ENCODE measurements around the gene PTTG1IP.

Gene PTTG1IP

GRCh38 chr21:44910229-44911067 is 37.0 kb upstream of the PTTG1IP start:
- DNase-seq, result no peak
- in situ Hi-C loops (cut with HindIII; ENCODE audit: low pct_ligation_motif_present, low pct_unique_long_range_greater_than_20kb, low sequenced_read_pairs), result no loop called here

- in situ Hi-C loops (cut with HindIII; ENCODE audit: low pct_ligation_motif_present, low pct_unique_long_range_greater_than_20kb, low sequenced_read_pairs), result no loop called here
- DNase-seq, result no peak
Observed at GRCh38 chr21:44909719-44910118, 36.2 kb upstream of the PTTG1IP start.

GRCh38 chr21:44908908-44909307 is 35.4 kb upstream of the PTTG1IP start:
- no peak for DNase-seq
- in situ Hi-C loops (cut with HindIII; ENCODE audit: low pct_ligation_motif_present, low pct_unique_long_range_greater_than_20kb, low sequenced_read_pairs), result no loop called here

GRCh38 chr21:44907966-44908895 is 34.7 kb upstream of the PTTG1IP start:
- in situ Hi-C loops (cut with HindIII; ENCODE audit: low pct_ligation_motif_present, low pct_unique_long_range_greater_than_20kb, low sequenced_read_pairs), result no loop called here
- no peak for DNase-seq

- DNase-seq, result no peak
- in situ Hi-C loops (cut with HindIII; ENCODE audit: low pct_ligation_motif_present, low pct_unique_long_range_greater_than_20kb, low sequenced_read_pairs), result no loop called here
Observed at GRCh38 chr21:44907225-44907965, 33.9 kb upstream of the PTTG1IP start.

GRCh38 chr21:44905728-44906090 is 32.2 kb upstream of the PTTG1IP start:
- no peak for DNase-seq
- in situ Hi-C loops (cut with HindIII; ENCODE audit: low pct_ligation_motif_present, low pct_unique_long_range_greater_than_20kb, low sequenced_read_pairs), result no loop called here

- in situ Hi-C loops (cut with HindIII; ENCODE audit: low pct_ligation_motif_present, low pct_unique_long_range_greater_than_20kb, low sequenced_read_pairs), result no loop called here
- DNase-seq, result no peak
Observed at GRCh38 chr21:44905016-44905727, 31.7 kb upstream of the PTTG1IP start.

GRCh38 chr21:44904141-44904923 is 30.8 kb upstream of the PTTG1IP start:
- in situ Hi-C loops (cut with HindIII; ENCODE audit: low pct_ligation_motif_present, low pct_unique_long_range_greater_than_20kb, low sequenced_read_pairs), result no loop called here
- no peak for DNase-seq

- no peak for DNase-seq
- in situ Hi-C loops (cut with HindIII; ENCODE audit: low pct_ligation_motif_present, low pct_unique_long_range_greater_than_20kb, low sequenced_read_pairs), result no loop called here
Observed at GRCh38 chr21:44903689-44904088, 30.2 kb upstream of the PTTG1IP start.

GRCh38 chr21:44903050-44903685 is 29.7 kb upstream of the PTTG1IP start:
- no peak for DNase-seq
- in situ Hi-C loops (cut with HindIII; ENCODE audit: low pct_ligation_motif_present, low pct_unique_long_range_greater_than_20kb, low sequenced_read_pairs), result no loop called here

- DNase-seq, result no peak
- in situ Hi-C loops (cut with HindIII; ENCODE audit: low pct_ligation_motif_present, low pct_unique_long_range_greater_than_20kb, low sequenced_read_pairs), result no loop called here
Observed at GRCh38 chr21:44902268-44903049, 29.0 kb upstream of the PTTG1IP start.

- no peak for DNase-seq
- in situ Hi-C loops (cut with HindIII; ENCODE audit: low pct_ligation_motif_present, low pct_unique_long_range_greater_than_20kb, low sequenced_read_pairs), result no loop called here
Observed at GRCh38 chr21:44901391-44902074, 28.0 kb upstream of the PTTG1IP start.

- in situ Hi-C loops (cut with HindIII; ENCODE audit: low pct_ligation_motif_present, low pct_unique_long_range_greater_than_20kb, low sequenced_read_pairs), result no loop called here
- DNase-seq, result no peak
Observed at GRCh38 chr21:44900559-44901251, 27.2 kb upstream of the PTTG1IP start.

GRCh38 chr21:44899768-44900558 is 26.5 kb upstream of the PTTG1IP start:
- in situ Hi-C loops (cut with HindIII; ENCODE audit: low pct_ligation_motif_present, low pct_unique_long_range_greater_than_20kb, low sequenced_read_pairs), result no loop called here
- DNase-seq, result no peak

Data from ACHN (cell line).